ENCODE measurements around the gene NPHS1. TPM values are rescaled to one million over a fixed set of nuclear protein-coding genes. Genes with fewer than 3 reads are reported as not detected.
"Not testable (repeated sequence)": the region's sequence is repeated elsewhere in the genome, so short reads cannot be mapped to it uniquely, and the experiment has no call there.

NPHS1 gene
- total RNA-seq, 1 donor from 2014 or later: 0.62 TPM

GRCh38 chr19:35841961-35842595 is 10.2 kb downstream of the NPHS1 start:
- Histone ChIP-seq H3K9me3 (ENCODE audit: low read depth) (no peaks in the 10 kb centered on the region), H3K9ac (no peak overlapping the region), H3K4me1 (peaks cover 8% of the 10 kb centered on the region), H4K20me1 (ENCODE audit: low read depth) (peaks cover 17% of the 10 kb centered on the region), H3K27me3 (peaks cover 95% of the 10 kb centered on the region), H3K4me3 (no peak overlapping the region), H2AFZ (replicated peaks) (no peak overlapping the region), H3K4me2 (no peak overlapping the region), H3K36me3 (no peaks in the 10 kb centered on the region), H3K27ac (no peak overlapping the region), H3F3A (ENCODE audit: low read depth) (peaks cover 7% of the 10 kb centered on the region), H3K79me2 (ENCODE audit: low read depth) (no peaks in the 10 kb centered on the region)
- Mint-ChIP-seq H3K27me3 (ENCODE audit: insufficient read depth, low read depth) (peaks cover 52% of the 10 kb centered on the region), H3K36me3 (no peaks in the 10 kb centered on the region), H3K4me3 (no peak overlapping the region), H3K4me1 (peaks cover 15% of the 10 kb centered on the region), H3K9me3 (peaks cover 8% of the 10 kb centered on the region), H3K27ac (no peak overlapping the region)
- TF ChIP-seq CTCF (IDR thresholded peaks at IDR 0.05) (no peak), EZH2 (IDR thresholded peaks at IDR 0.05) (no peak), EZH2phosphoT487 (IDR thresholded peaks at IDR 0.05) (no peak)
- DNase-seq (ENCODE audit: low spot score): no peak

GRCh38 chr19:35836096-35836495 is 16.2 kb downstream of the NPHS1 start:
- H3K36me3 Mint-ChIP-seq; H3K4me1 ChIP-seq; H3K4me3 Mint-ChIP-seq; H3F3A ChIP-seq (ENCODE audit: low read depth); H3K79me2 ChIP-seq (ENCODE audit: low read depth); H3K9ac ChIP-seq; H3K4me3 ChIP-seq; H3K27ac ChIP-seq; H3K4me2 ChIP-seq; H3K4me1 Mint-ChIP-seq; H2AFZ ChIP-seq (replicated peaks); DNase-seq (ENCODE audit: low spot score); H3K9me3 ChIP-seq (ENCODE audit: low read depth); H4K20me1 ChIP-seq (ENCODE audit: low read depth); H3K27ac Mint-ChIP-seq; H3K36me3 ChIP-seq; H3K9me3 Mint-ChIP-seq: not testable (repeated sequence)
- peaks cover 24% of the 10 kb centered on the region for H3K27me3 Mint-ChIP-seq (ENCODE audit: insufficient read depth, low read depth)
- H3K27me3 ChIP-seq: peaks cover 77% of the 10 kb centered on the region

GRCh38 chr19:35833972-35834371 is 18.3 kb downstream of the NPHS1 start:
- no peaks in the 10 kb centered on the region for H3K36me3 Mint-ChIP-seq
- no peak for DNase-seq (ENCODE audit: low spot score)

More at GRCh38 chr19:35833972-35834371, 18.3 kb downstream of the NPHS1 start:
- Mint-ChIP-seq H3K27ac (no peak overlapping the region), H3K4me3 (no peak overlapping the region), H3K27me3 (ENCODE audit: insufficient read depth, low read depth) (peaks cover 23% of the 10 kb centered on the region), H3K9me3 (peaks cover 2% of the 10 kb centered on the region), H3K4me1 (no peaks in the 10 kb centered on the region)
- no peaks in the 10 kb centered on the region for H3K79me2 ChIP-seq (ENCODE audit: low read depth)
- H4K20me1 ChIP-seq (ENCODE audit: low read depth): peaks cover 3% of the 10 kb centered on the region
- no peaks in the 10 kb centered on the region for H3K9me3 ChIP-seq (ENCODE audit: low read depth)
- H3K9ac ChIP-seq: no peak overlapping the region
- no peak overlapping the region for H3K4me3 ChIP-seq
- TF ChIP-seq CTCF (IDR thresholded peaks at IDR 0.05) (no peak), EZH2phosphoT487 (IDR thresholded peaks at IDR 0.05) (no peak), EZH2 (IDR thresholded peaks at IDR 0.05) (no peak)
- H3K27ac ChIP-seq: no peak overlapping the region
- peaks cover 77% of the 10 kb centered on the region for H3K27me3 ChIP-seq
- H3K4me2 ChIP-seq: no peak overlapping the region
- no peaks in the 10 kb centered on the region for H3K4me1 ChIP-seq
- H2AFZ ChIP-seq (replicated peaks): peak overlapping the region; percentile 42
- H3K36me3 ChIP-seq: no peaks in the 10 kb centered on the region
- H3F3A ChIP-seq (ENCODE audit: low read depth): no peaks in the 10 kb centered on the region
